ENCODE results near the gene JAM3.

Gene JAM3

GRCh38 chr11:134068829-134069425, at the start of gene JAM3:
TSS of gene JAM3 (plus strand) at chr11:134069072. CDS start at chr11:134069084, 12 bp downstream.
- peak; percentile 21 for DNase-seq

- no peak for DNase-seq
Measured at GRCh38 chr11:134019500-134019899, 49.4 kb upstream of the JAM3 start.

- no peak for DNase-seq
Measured at GRCh38 chr11:134020598-134020997, 48.3 kb upstream of the JAM3 start.

GRCh38 chr11:134021326-134021725, 47.5 kb upstream of the JAM3 start:
- DNase-seq = no peak

GRCh38 chr11:134022748-134023147, 46.1 kb upstream of the JAM3 start:
- no peak for DNase-seq

- no peak for DNase-seq
Measured at GRCh38 chr11:134024420-134025081, 44.3 kb upstream of the JAM3 start.

- no peak for DNase-seq
Measured at GRCh38 chr11:134025082-134025429, 43.8 kb upstream of the JAM3 start.

- DNase-seq = no peak
Measured at GRCh38 chr11:134026655-134027343, 42.1 kb upstream of the JAM3 start.

GRCh38 chr11:134027671-134028070, 41.2 kb upstream of the JAM3 start:
- no peak for DNase-seq

GRCh38 chr11:134028368-134028920, 40.4 kb upstream of the JAM3 start:
- DNase-seq = no peak

- DNase-seq = no peak
Measured at GRCh38 chr11:134030853-134031252, 38.0 kb upstream of the JAM3 start.

- no peak for DNase-seq
Measured at GRCh38 chr11:134032043-134032442, 36.8 kb upstream of the JAM3 start.

- peak; percentile 53 for DNase-seq
Measured at GRCh38 chr11:134032501-134033091, 36.3 kb upstream of the JAM3 start.

- no peak for DNase-seq
Measured at GRCh38 chr11:134033276-134033675, 35.6 kb upstream of the JAM3 start.

GRCh38 chr11:134033696-134034491, 35.0 kb upstream of the JAM3 start:
- peak; percentile 61 for DNase-seq

- DNase-seq = no peak
Measured at GRCh38 chr11:134034496-134035381, 34.1 kb upstream of the JAM3 start.

GRCh38 chr11:134036492-134037045, 32.3 kb upstream of the JAM3 start:
- no peak for DNase-seq

GRCh38 chr11:134037046-134037908, 31.6 kb upstream of the JAM3 start:
- DNase-seq = no peak

GRCh38 chr11:134038897-134039470, 29.9 kb upstream of the JAM3 start:
- no peak for DNase-seq
